ENCODE results near the gene OXA1L.
"Not testable (repeated sequence)": the region's sequence is repeated elsewhere in the genome, so short reads cannot be mapped to it uniquely, and the experiment has no call there.

Gene OXA1L

DNA sequence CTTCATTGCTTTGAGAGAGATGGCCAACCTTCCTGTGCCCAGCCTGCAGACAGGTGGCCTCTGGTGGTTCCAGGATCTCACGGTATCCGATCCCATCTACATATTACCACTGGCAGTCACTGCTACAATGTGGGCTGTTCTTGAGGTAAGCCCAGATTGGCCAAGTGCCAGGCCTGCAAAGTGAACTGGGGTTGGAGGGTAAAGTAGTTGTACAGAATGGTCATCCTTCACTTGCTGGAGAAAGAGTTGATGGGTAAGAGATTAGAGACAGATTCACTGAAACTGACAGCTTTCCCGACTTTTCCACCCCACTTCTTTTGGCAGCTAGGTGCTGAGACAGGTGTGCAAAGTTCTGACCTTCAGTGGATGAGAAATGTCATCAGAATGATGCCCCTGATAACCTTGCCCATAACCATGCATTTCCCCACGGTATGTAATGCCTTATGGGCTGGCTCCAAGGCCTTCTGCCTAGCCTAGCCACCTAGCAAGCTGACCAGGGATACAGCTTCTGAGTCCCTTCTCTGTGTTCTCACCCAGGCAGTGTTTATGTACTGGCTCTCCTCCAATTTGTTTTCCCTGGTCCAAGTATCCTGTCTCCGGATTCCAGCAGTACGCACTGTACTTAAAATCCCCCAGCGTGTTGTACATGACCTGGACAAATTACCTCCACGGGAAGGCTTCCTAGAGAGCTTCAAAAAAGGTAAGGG, 4.1 kb downstream of the OXA1L start:
- DNase-seq, result no peak

DNA sequence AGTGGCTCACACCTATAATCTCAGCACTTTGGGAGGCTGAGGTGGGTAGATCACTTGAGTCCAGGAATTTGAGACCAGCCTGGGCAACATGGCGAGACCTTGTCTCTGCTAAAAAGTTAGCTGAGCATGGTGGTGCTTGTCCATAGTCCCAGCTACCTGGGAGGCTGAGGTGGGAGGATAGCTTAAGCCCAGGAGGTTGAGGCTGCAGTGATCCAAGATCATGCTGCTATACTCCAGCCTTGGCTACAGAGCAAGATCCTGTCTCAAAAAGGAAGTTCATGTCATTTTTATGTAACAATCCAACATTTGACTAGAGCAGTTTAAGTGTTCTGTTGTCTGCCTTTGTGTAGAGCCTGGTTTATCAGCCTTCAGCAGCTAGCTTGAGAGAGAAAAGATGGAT, 6.2 kb downstream of the OXA1L start:
- no peak for DNase-seq

DNA sequence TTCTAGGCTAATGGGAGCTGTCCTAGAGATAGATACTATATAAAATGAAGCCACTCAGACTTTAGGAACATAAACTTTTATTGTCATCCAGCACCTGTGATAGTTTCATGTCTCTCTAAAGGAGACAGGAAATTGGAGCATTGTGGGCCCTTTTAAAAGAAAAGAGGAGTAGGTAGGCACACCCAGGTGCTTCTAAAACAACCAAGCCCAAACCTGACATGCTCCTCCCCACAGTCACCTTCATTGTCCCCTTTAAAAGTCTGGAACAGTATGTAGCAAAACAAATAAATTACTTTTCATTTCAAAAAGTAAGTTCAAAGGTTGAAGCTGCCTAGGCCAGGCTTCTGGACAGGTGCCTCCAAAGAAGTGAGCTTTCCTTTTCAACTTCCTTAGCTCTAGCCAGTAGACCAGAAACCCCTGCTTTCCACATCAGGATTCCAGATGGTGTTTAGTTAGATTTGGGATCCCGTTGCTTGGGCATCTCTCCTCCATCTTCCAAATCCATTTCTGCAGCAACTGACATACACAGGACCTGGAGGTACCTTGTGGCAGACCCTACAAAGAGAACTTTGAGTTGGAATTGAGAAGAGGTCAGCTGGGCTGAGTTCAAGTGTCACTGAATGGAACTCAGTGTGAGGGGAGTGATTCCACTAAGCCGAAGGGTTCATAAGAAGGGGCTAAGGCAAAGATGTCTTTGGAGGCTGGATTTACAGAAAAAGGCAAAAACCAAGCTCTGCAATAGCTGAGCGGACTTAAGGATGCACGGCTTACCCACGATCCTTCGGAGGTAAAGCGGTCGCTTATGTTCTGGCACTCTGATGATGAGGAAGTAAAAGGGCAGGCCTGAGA, 6.9 kb downstream of the OXA1L start:
- DNase-seq, result no peak

DNA sequence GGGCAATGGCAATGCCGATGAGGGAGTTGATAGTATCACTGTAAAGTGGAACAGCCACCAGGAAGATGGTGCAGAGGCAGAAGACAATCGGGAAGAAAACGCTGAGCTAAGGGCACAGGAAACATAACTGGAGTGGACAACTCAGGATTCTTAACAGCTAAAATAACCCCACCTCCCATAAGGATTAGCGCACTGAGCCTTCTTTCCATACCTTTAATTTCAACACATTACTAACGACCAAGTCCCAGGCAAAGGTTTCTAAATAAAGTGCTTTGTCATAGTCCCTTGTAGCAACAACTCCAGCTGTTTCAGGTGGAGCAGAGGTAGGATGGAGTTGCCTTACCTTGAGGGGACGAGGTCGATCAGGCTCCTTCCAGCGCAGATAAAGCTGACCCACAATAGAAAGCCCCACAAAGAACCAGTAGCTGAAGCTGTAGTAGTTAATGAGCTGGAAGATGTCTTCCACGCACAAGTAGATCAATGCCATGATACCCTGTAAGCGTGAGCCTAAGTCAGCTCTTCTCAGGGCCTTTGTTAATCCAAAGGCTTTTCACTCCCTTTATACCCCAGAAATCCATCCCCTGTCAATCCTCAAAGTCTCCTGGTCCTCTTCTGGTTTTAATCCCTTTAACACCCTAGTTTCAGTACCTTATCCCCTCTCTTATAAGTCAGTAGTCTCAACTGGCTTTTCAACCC, 7.7 kb downstream of the OXA1L start:
- DNase-seq, result no peak

- DNase-seq, result no peak
Observed at GRCh38 chr14:22776215-22776614, 9.7 kb downstream of the OXA1L start.

DNA sequence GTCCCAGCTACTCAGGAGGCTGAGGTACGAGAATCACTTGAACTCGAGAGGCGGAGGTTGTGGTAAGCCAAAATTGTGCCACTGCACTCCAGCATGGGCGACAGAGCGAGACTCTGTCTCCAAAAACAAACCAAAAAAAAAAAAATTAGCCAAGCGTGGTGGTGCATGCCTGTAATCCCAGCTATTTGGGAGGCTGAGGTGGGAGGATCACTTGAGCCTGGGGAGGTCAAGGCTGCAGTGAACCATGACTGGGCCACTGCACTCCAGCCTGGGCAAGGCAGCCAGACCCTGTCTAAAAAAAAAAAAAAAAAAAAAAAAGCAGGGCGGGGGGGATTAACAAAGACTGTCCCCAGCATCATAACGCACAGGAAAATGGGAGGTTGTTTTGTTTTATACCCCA, 10.4 kb downstream of the OXA1L start:
- not testable (repeated sequence) for DNase-seq

- DNase-seq, result no peak
Observed at GRCh38 chr14:22778084-22778483, 11.6 kb downstream of the OXA1L start.

GRCh38 chr14:22780105-22780679, 13.7 kb downstream of the OXA1L start:
- DNase-seq, result no peak

DNA sequence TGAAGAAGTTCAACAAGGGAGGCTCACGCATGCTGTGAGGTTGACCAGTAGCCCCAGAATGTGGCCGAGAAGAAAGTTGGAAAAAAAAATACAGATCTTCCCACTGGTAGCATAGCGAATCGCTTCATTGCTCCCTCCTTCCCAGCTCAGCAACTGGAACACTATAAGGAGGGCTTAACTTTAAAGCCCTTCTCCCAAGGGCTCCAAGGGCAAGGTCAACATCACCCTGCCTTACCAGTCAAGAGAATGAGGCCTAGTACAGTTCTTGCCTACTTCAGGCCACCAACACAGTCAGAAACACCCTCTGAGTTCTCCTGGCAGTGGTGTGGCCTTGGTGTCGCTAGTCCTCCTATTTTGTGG, 14.4 kb downstream of the OXA1L start:
- DNase-seq, result no peak

DNA sequence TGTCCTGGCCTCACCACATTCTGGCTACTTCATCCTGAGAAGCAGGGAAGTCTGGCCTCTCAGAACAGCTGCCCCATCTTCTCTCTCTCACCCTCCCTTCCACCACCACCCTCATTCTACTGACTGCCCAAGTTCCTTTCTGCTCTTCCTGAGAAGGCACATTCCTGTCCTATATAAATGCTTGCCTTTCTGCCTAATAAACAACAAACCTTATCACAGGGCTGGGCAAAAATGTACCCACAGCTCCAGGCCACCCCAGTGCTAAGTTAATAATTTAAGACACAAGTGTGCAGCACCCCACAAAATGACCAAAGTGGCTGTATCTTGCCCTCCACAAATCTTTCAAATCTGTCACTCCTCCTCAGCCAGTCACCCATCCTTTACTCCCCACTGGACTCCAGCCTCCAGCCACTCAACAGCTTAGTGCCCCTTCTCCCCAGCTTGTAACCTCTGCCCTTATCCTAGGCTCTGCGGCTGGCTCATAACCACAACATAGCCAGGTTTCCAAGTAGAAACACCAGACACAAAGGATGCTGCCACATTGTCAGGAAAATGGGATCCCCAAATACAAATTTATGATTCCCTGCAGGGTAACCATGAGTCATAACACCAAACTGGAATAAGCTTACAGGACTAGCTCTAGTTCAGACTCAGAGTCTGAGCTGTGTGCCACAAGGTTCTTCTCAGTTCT, 15.0 kb downstream of the OXA1L start:
- DNase-seq, result no peak

DNA sequence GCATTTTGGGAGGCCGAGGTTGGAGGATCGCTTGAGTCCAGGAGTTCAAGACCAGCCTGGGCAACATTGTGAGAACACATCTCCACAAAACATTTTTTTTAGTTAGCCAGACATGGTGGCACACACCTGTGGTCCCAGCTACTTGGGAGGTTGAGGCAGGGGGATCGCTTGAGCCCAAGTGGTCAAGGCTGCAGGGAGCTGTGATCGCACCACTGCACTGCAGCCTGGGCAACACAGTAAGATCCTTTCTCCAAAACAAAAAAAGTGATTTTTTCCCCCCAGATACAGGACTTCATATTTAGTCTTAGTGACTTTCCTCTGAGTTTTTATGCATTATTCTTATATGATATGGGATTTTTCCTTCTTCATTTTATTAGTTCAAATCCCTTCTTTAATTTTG, 20.2 kb downstream of the OXA1L start:
- no peak for DNase-seq

DNA sequence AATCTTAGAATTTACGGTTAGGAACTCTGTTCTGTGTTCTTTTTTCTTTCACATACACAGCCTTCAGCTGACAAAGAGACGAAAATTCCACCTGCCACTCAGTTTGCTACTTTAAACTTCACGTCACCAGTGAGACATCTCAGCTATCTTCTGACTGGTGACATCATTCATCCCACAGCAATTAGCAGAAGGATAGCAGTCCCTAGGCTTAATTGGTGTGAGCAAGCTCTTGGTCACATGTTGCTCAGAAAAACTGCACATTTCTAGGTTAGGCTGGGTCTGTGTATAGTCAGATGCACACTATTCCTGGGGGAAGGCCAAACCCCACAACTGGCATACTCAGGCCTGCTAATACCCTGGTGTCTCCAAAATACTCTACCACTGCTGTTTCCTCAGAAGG, 24.8 kb downstream of the OXA1L start:
- DNase-seq, result no peak

GRCh38 chr14:22792158-22792557, 25.7 kb downstream of the OXA1L start:
- DNase-seq, result no peak

DNA sequence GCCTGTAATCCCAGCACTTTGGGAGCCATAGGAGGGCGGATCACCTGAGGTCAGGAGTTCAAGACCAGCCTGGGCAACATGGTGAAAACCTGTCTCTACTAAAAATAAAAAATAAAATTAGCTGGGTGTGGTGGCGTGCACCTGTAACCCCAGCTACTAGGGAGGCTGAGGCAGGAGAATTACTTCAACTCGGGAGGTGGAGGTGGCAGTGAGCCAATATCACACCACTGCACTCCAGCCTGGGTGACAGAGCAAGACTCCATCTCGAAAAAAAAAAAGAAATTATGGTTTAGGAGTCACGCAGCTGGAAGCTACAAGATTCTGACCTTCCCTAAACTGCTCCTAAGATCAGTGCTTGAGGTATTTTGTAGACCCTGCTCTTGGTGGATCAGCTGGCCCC, 27.1 kb downstream of the OXA1L start:
- not testable (repeated sequence) for DNase-seq

DNA sequence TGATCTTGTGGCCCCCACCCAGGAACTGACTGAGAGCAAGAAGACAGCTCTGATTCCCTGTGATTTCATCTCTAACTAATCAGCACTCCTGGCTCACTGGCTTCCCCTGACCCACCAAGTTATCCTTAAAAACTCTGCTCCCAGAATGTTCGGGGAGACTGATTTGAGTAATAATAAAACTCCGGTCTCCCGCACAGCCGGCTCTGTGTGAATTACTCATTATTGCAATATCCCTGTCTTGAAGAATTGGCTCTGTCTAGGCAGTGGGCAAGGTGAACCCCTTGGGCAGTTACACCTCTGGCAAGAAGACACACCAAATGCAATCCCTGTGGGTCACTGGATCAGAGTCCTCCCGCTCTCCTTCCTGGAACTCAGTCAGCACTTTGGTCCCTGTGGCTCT, 27.5 kb downstream of the OXA1L start:
- DNase-seq, result no peak

DNA sequence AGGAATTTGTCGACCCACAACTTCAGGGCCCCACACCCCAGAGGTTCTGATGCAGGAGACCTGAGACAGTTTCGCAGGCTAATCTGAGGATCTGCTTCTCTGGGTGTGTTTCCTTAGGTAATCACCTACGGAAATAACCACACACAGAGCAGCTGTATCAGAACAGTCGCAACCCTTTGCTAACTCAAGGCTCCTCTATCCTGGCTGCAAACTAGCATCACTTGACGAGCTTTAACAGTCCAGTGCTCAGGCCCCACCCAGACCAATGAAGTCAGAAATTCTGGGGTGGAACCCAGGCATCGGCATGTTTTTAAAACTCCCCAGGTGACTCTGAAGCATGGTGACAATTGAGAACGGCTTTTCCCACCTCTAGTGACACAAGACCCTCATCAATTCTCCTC, 28.1 kb downstream of the OXA1L start:
- no peak for DNase-seq

- no peak for DNase-seq
Observed at GRCh38 chr14:22796087-22796707, 29.7 kb downstream of the OXA1L start.

DNA sequence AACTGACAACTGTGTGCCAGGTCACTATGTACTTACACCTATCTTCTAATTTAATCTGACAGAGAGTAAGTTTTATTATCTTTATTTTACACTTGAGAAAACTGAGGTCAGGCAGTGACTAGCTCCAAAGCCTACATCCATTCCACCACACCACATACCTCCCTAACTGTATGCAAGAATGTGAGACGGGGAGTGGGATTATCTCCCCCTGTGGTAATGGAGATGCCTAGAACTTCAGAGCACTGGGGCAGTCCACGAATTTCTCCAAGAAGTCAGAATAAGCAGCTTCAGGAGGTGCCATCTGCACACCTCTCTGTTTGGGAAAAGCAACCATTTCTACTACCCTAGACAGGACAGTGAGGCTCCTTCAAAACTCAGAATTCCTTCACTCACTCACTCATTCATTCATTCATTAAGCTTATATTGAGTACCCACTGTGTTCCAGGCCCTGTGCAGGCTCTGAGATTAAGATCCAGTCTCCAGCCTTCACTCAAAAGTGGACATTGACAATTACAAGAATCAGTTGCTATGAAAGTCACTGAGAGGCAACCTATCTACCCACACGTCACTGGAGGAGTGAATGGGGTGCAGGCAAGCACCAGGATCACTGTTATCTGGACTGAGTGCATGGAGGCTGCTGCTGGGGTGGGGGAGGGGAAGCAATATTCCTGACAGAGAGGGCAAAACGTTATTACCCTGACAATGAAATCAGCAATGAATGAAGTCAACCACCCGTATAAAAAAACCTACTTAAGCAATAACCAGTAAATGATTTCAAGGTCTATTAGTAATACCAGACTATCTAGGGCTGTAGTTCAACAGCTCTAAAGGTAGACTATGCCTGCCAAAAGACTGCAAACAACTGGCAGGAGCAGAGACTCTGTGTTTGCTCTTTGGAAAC, 30.8 kb downstream of the OXA1L start:
- DNase-seq, result no peak

DNA sequence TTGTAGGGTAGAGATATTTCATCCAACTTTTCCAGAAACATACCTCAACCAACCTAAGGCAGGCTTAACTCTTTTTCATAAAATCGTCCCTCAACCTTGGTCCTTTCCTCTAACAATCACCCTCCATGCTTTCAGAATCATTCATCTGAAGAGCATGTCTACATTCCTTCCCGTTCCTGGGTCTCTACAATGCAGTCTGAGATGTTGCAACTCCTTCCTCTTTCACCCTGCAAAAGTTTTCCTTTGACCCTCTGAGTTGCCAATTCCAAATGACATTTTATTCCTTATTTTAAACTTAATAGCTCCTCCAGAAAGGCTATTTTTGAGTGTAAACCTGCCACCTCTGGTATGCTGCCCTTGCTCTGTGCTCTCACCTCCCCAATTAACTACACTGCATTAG, 32.0 kb downstream of the OXA1L start:
- DNase-seq, result no peak

GRCh38 chr14:22800346-22800745, 33.9 kb downstream of the OXA1L start:
- DNase-seq, result no peak

DNA sequence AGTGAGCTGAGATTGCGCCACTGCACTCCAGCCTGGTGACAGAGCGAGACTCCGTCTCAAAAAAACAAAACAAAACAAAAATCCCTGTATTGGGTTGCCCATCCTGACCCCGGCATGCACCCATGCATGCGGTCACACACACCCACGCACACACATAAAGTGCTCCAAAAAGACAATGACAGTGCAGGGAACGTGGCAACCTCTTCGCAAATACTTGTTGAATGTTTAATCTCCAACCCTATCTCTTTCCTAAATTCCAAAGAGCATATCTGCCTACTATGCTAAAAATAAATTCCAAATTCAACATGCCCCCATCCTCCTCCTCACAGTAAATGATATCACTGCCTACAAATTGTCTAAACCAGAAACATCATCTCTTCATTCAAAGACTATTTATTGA, 35.2 kb downstream of the OXA1L start:
- DNase-seq, result no peak

All from NCI-H2171 treated with DMSO at 0.1 percent for 48 hours (cell line).